Endodermal cell (in vitro differentiated cells): ENCODE data around the gene ADAMTS13. TPM values are rescaled to one million over a fixed set of nuclear protein-coding genes. Genes with fewer than 3 reads are reported as not detected.

Source experiments
- DNase-seq: peaks from one replicate; pipeline ENCODE4 v3.0.0-alpha.2; 2017
- H3K27ac ChIP-seq: 2 replicates; pipeline ENCODE4 v1.5.1; 2013; ENCODE audit warnings: mild to moderate bottlenecking, low read depth, low read length, moderate library complexity
- H3K27me3 ChIP-seq: 2 replicates; pipeline ENCODE4 v1.6.1; 2013; ENCODE audit warnings: mild to moderate bottlenecking, low read length, moderate library complexity; ENCODE audit not compliant: insufficient read depth, control insufficient read depth, poor library complexity, severe bottlenecking
- H3K36me3 ChIP-seq: 2 replicates; pipeline ENCODE4 v1.7.0; 2013; ENCODE audit warnings: mild to moderate bottlenecking, low read length, moderate library complexity; ENCODE audit not compliant: control insufficient read depth, insufficient read depth
- H3K4me1 ChIP-seq: one replicate; pipeline ENCODE4 v1.7.0; 2013; ENCODE audit warnings: low read length; ENCODE audit not compliant: control insufficient read depth, insufficient read depth
- H3K4me3 ChIP-seq: 2 replicates; pipeline ENCODE4 v1.5.1; 2013; ENCODE audit warnings: mild to moderate bottlenecking, low read length, moderate library complexity
- H3K9ac ChIP-seq: 2 replicates; pipeline ENCODE4 v1.6.1; 2013; ENCODE audit warnings: mild to moderate bottlenecking, low read length, moderate library complexity; ENCODE audit not compliant: poor library complexity, severe bottlenecking; ENCODE audit errors: extremely low read depth
- H3K9me3 ChIP-seq: 2 replicates; pipeline ENCODE4 v1.6.1; 2013; ENCODE audit warnings: mild to moderate bottlenecking, low read length, moderate library complexity; ENCODE audit not compliant: control insufficient read depth
- H3K27ac Mint-ChIP-seq: 2 replicates; pipeline ENCODE4 v1.8.0; 2020; ENCODE audit warnings: mixed read lengths
- H3K27me3 Mint-ChIP-seq: 2 replicates; pipeline ENCODE4 v1.8.0; 2021; ENCODE audit warnings: mild to moderate bottlenecking, mixed read lengths; ENCODE audit not compliant: insufficient read depth
- H3K36me3 Mint-ChIP-seq: 2 replicates; pipeline ENCODE4 v1.8.0; 2020; ENCODE audit warnings: low read depth, mixed read lengths
- H3K4me1 Mint-ChIP-seq: 2 replicates; pipeline ENCODE4 v1.8.0; 2020; ENCODE audit warnings: mixed read lengths
- H3K4me3 Mint-ChIP-seq: 2 replicates; pipeline ENCODE4 v1.8.0; 2020; ENCODE audit warnings: mild to moderate bottlenecking, moderate library complexity, mixed read lengths
- H3K9me3 Mint-ChIP-seq: 2 replicates; pipeline ENCODE4 v1.8.0; 2020; ENCODE audit warnings: mild to moderate bottlenecking, mixed read lengths
- CTCF ChIP-seq: fragments of 200-600 bp; sonication (generic); conservative IDR thresholded peaks from 2 replicates; pipeline ENCODE4 v1.5.0; 2021; ENCODE audit warnings: antibody characterized with exemption, mild to moderate bottlenecking
- WGBS, 2 experiments: methylation state at CpG; one replicate each; pipeline versions ENCODE4 v1.1.5 to v1.1.7; 2013; ENCODE audit warnings: missing lambda C conversion rate in 2 of 2, mixed read lengths in 1 of 2; ENCODE audit not compliant: insufficient coverage in 1 of 2, insufficient read length in 1 of 2; 5-methylcytosine and 5-hydroxymethylcytosine counted together
- total RNA-seq, 2 donors: library from RNA; stranded (reverse); fragmentation: NEBNext Ultra II Directional in 1 of 2; extraction: Animal tissue kit (Norgen Biotek cat#: 25700) in 1 of 2; gene quantifications; 2 replicates in 1 of 2; 3 replicates in 1 of 2; pipeline ENCODE4 v1.2.1, GENCODE V29; 2021

ADAMTS13 gene
- total RNA-seq, 2 donors from 2014 or later: 13.5 to 21.7 TPM

GRCh38 chr9:133378408-133378962 is 43.7 kb upstream of the ADAMTS13 start:
- Histone ChIP-seq H3K4me1 (no peaks in the 10 kb centered on the region), H3K9ac (no peak overlapping the region), H3K36me3 (peaks cover 4% of the 10 kb centered on the region), H3K27ac (no peak overlapping the region), H3K27me3 (no peaks in the 10 kb centered on the region), H3K9me3 (no peaks in the 10 kb centered on the region), H3K4me3 (no peak overlapping the region)
- peaks cover 4% of the 10 kb centered on the region for H3K36me3 Mint-ChIP-seq
- DNase-seq: no peak
- peaks cover 6% of the 10 kb centered on the region for H3K4me1 Mint-ChIP-seq
- peaks cover 11% of the 10 kb centered on the region for H3K27me3 Mint-ChIP-seq
- peaks cover 9% of the 10 kb centered on the region for H3K9me3 Mint-ChIP-seq
- 78% methylated on average over 1 of the region's 1 CpG for WGBS, 2 experiments
- no peak overlapping the region for H3K4me3 Mint-ChIP-seq
- H3K27ac Mint-ChIP-seq: no peak overlapping the region
- no peak for TF ChIP-seq CTCF

DNA sequence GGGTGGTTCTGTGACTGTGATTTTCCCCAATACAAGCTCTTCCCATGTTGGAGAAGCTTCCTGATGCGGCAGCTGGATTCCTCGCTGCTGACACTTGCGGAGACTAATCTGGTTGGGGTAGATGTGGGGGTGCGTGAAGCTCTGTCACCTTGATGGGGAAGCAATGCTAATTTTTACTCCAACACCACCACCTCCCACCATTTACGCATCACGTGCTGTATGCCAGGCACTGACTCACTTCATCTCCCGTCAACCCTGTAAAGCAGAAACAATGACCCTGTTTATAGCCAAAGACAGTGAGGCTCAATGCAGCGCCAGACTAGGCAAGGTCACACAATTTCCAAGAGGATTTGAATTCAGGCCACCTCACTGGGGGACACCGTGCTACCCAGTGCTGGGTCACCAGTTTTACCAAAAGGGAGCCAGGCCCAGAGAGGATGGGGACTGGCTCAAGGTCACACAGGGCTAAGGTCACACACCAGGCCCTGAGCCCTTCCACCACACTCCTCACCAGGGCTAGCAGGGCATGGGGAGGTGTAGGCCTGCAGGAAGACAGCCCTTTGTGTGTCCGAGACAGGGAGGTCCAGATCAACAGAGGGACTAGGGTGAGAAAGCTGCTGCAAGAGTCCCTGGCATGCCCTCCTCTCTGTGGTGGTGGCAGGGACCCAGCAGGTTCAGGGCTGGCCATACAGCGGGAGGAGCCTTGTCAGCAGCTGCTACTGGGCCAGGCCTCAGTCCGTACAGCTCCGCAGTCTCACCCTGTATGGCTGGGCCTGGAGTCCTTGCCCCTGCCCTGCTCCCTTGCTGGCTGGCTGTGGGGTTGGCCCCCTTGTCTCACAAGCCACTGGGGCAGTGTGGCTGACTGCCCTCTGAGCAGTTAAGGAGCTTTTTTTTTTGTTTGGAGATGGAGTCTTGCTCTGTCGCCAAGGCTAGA is 42.7 kb upstream of the ADAMTS13 start:
- no peak overlapping the region for H3K9ac ChIP-seq
- no peaks in the 10 kb centered on the region for H3K27me3 ChIP-seq
- WGBS, 2 experiments: 89 to 92% methylated on average over 6 to 14 of the region's 14 CpGs
- Mint-ChIP-seq H3K36me3 (no peaks in the 10 kb centered on the region), H3K4me1 (peaks cover 6% of the 10 kb centered on the region), H3K27ac (no peak overlapping the region), H3K4me3 (no peak overlapping the region), H3K27me3 (peaks cover 11% of the 10 kb centered on the region), H3K9me3 (peaks cover 9% of the 10 kb centered on the region)
- no peaks in the 10 kb centered on the region for H3K36me3 ChIP-seq
- no peak for TF ChIP-seq CTCF
- H3K4me1 ChIP-seq: no peaks in the 10 kb centered on the region
- peak; percentile 45 for DNase-seq
- no peak overlapping the region for H3K4me3 ChIP-seq
- no peaks in the 10 kb centered on the region for H3K9me3 ChIP-seq
- no peak overlapping the region for H3K27ac ChIP-seq

GRCh38 chr9:133380734-133381133 is 41.4 kb upstream of the ADAMTS13 start:
- Mint-ChIP-seq H3K27me3 (peaks cover 11% of the 10 kb centered on the region), H3K9me3 (peaks cover 9% of the 10 kb centered on the region), H3K4me3 (no peak overlapping the region), H3K27ac (no peak overlapping the region), H3K4me1 (no peaks in the 10 kb centered on the region), H3K36me3 (no peaks in the 10 kb centered on the region)
- Histone ChIP-seq H3K9ac (no peak overlapping the region), H3K4me3 (no peak overlapping the region), H3K36me3 (no peaks in the 10 kb centered on the region), H3K27ac (no peak overlapping the region), H3K4me1 (no peaks in the 10 kb centered on the region), H3K9me3 (no peaks in the 10 kb centered on the region), H3K27me3 (no peaks in the 10 kb centered on the region)
- WGBS, 2 experiments: 93 to 100% methylated on average over 1 to 4 of the region's 4 CpGs
- DNase-seq: no peak
- TF ChIP-seq CTCF: no peak
